ENCODE measurements around the gene CACNA1I. TPM values are rescaled to one million over a fixed set of nuclear protein-coding genes. Genes with fewer than 3 reads are reported as not detected.

CACNA1I gene
- total and polyA plus RNA-seq, 10 donors: 0.24 to 4.1 (median 1.1) TPM

GRCh38 chr22:39699631-39700360, 129.2 kb downstream of the CACNA1I start:
- DNase-seq: no peak
- no peaks in the 10 kb centered on the region for H3K4me1 ChIP-seq
- WGBS, 5 donors: 78 to 88% (median 84%) methylated on average over 11 to 19 of the region's 19 CpGs
- H3K9me3 ChIP-seq: no peaks in the 10 kb centered on the region
- no peak for TF ChIP-seq POLR2AphosphoS5 (IDR thresholded peaks at IDR 0.05)
- no peak for TF ChIP-seq POLR2A (IDR thresholded peaks at IDR 0.05)
- TF ChIP-seq CTCF (IDR thresholded peaks at IDR 0.05 in 8 of 11, conservative IDR thresholded peaks at IDR 0.05 in 3 of 11): no peak
- peaks cover 0 to 40% (median 4%) of the 10 kb centered on the region in 7 donors for H3K27me3 ChIP-seq (replicated peaks in 1 of 7)
- no peak overlapping the region for H3K4me3 ChIP-seq
- H3K27ac ChIP-seq: no peak overlapping the region
- intact Hi-C loops (cut with DNase I; ENCODE audit: low total_unique reads): no loop called here
- no peaks in the 10 kb centered on the region for H3K36me3 ChIP-seq

- no peak for TF ChIP-seq POLR2A (IDR thresholded peaks at IDR 0.05)
- TF ChIP-seq POLR2AphosphoS5 (IDR thresholded peaks at IDR 0.05): no peak
- no peak for TF ChIP-seq CTCF (IDR thresholded peaks at IDR 0.05 in 8 of 11, conservative IDR thresholded peaks at IDR 0.05 in 3 of 11)
- Histone ChIP-seq H3K4me1 (no peaks in the 10 kb centered on the region), H3K27me3 (replicated peaks in 1 of 7) (peaks cover 0 to 32% (median 4%) of the 10 kb centered on the region in 7 donors), H3K36me3 (no peaks in the 10 kb centered on the region), H3K4me3 (no peak overlapping the region), H3K9me3 (no peaks in the 10 kb centered on the region), H3K27ac (no peak overlapping the region)
- intact Hi-C loops (cut with DNase I; ENCODE audit: low total_unique reads): no loop called here
- DNase-seq: no peak
- 61 to 86% (median 81%) methylated on average over 6 to 7 of the region's 7 CpGs for WGBS, 5 donors
Measured at GRCh38 chr22:39700565-39700964, 130.0 kb downstream of the CACNA1I start.

- TF ChIP-seq POLR2A (IDR thresholded peaks at IDR 0.05) (no peak), POLR2AphosphoS5 (IDR thresholded peaks at IDR 0.05) (no peak), CTCF (IDR thresholded peaks at IDR 0.05 in 8 of 11, conservative IDR thresholded peaks at IDR 0.05 in 3 of 11) (no peak)
- DNase-seq: no peak
- no peaks in the 10 kb centered on the region for H3K9me3 ChIP-seq
- 79 to 94% (median 85%) methylated on average over 8 of the region's 8 CpGs for WGBS, 5 donors
- no peaks in the 10 kb centered on the region for H3K36me3 ChIP-seq
- H3K27me3 ChIP-seq (replicated peaks in 1 of 7): peaks cover 0 to 25% (median 0%) of the 10 kb centered on the region in 7 donors
- intact Hi-C loops (cut with DNase I; ENCODE audit: low total_unique reads): no loop called here
- H3K4me3 ChIP-seq: no peak overlapping the region
- no peak overlapping the region for H3K27ac ChIP-seq
- H3K4me1 ChIP-seq: no peaks in the 10 kb centered on the region
Measured at GRCh38 chr22:39703091-39703490, 132.5 kb downstream of the CACNA1I start.

- intact Hi-C loops (cut with DNase I; ENCODE audit: low total_unique reads): no loop called here
- DNase-seq: no peak
- 71 to 79% (median 75%) methylated on average over 17 of the region's 17 CpGs for WGBS, 5 donors
- no peak overlapping the region for H3K4me3 ChIP-seq
- no peaks in the 10 kb centered on the region for H3K4me1 ChIP-seq
- TF ChIP-seq POLR2A (IDR thresholded peaks at IDR 0.05): no peak
- peak in 1 of 3 donors; percentile 28 for TF ChIP-seq POLR2AphosphoS5 (IDR thresholded peaks at IDR 0.05)
- H3K36me3 ChIP-seq: no peaks in the 10 kb centered on the region
- H3K9me3 ChIP-seq: no peaks in the 10 kb centered on the region
- peaks cover 0 to 33% (median 0%) of the 10 kb centered on the region in 7 donors for H3K27me3 ChIP-seq (replicated peaks in 1 of 7)
- no peak overlapping the region for H3K27ac ChIP-seq
Measured at GRCh38 chr22:39703928-39704639, 133.5 kb downstream of the CACNA1I start.

Measured in spleen (tissue), 11 donors.